Measurements from ENCODE around the gene NR6A1.

DNA sequence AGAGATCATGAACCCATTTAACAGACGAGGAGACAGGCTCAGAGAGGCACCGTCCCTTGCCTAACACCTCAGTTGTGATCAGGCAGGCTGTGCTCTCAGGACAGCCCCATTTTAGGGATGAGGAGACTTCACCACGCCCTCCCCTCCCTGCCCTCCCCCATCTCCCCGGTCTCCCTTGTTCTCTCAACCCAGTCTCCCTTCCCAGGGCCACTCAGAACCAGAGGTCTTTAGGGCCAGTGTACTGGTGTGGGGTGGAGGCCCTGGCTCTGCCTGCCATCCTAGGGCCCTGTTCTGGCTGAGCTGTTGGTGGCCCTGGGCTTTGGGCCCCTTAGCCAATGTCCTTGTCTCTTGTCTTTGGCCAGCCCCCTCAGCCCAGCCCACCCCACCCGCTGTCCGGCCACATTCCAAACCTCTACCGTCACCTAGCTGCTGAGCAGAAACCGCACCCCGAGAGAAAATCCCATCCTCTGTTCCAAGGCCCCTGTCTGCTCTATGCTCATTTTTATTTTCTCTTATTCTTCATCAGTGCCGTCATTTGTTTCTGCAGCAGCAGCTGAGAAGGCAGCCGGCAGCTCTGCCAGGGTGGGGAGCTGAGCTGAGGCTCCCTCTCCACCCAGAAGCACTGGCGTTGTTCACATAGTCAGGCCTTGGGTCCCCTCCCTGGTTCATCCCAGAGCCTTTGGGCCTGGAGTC is 39.7 kb upstream of the NR6A1 start:
- TF ChIP-seq, protein P1, sequence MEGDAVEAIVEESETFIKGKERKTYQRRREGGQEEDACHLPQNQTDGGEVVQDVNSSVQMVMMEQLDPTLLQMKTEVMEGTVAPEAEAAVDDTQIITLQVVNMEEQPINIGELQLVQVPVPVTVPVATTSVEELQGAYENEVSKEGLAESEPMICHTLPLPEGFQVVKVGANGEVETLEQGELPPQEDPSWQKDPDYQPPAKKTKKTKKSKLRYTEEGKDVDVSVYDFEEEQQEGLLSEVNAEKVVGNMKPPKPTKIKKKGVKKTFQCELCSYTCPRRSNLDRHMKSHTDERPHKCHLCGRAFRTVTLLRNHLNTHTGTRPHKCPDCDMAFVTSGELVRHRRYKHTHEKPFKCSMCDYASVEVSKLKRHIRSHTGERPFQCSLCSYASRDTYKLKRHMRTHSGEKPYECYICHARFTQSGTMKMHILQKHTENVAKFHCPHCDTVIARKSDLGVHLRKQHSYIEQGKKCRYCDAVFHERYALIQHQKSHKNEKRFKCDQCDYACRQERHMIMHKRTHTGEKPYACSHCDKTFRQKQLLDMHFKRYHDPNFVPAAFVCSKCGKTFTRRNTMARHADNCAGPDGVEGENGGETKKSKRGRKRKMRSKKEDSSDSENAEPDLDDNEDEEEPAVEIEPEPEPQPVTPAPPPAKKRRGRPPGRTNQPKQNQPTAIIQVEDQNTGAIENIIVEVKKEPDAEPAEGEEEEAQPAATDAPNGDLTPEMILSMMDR (IDR thresholded peaks at IDR 0.05), result no peak
- no peak for TF ChIP-seq POLR2A (IDR thresholded peaks at IDR 0.05)

All from ovary (tissue), 3 donors.